HEK293T (cell line): Measurements from ENCODE around the gene MDFIC2.

Source experiments
- BHLHE40 ChIP-seq: fragments of 450-650 bp; IDR thresholded peaks from 2 replicates; pipeline ENCODE4 v1.6.1; 2016; ENCODE audit warnings: mild to moderate bottlenecking, moderate library complexity, borderline replicate concordance
- CTBP1 ChIP-seq: fragments of 450-650 bp; IDR thresholded peaks from 2 replicates; pipeline ENCODE4 v1.6.1; 2016; ENCODE audit warnings: borderline replicate concordance
- ELF4 ChIP-seq: fragments of 450-650 bp; IDR thresholded peaks from 2 replicates; pipeline ENCODE4 v1.6.1; 2017; ENCODE audit warnings: antibody characterized with exemption
- FOXA1 ChIP-seq: fragments of 450-650 bp; IDR thresholded peaks from 2 replicates; pipeline ENCODE4 v1.6.1; 2016; ENCODE audit warnings: mild to moderate bottlenecking
- FOXK2 ChIP-seq: fragments of 450-650 bp; IDR thresholded peaks from 2 replicates; pipeline ENCODE4 v1.6.1; 2016; ENCODE audit warnings: mild to moderate bottlenecking
- FOXM1 ChIP-seq: fragments of 450-650 bp; IDR thresholded peaks from 2 replicates; pipeline ENCODE4 v1.6.1; 2017; ENCODE audit warnings: mild to moderate bottlenecking, borderline replicate concordance
- LEF1 ChIP-seq: fragments of 450-650 bp; IDR thresholded peaks from 2 replicates; pipeline ENCODE4 v1.6.1; 2017; ENCODE audit warnings: mild to moderate bottlenecking, borderline replicate concordance
- NFRKB ChIP-seq: fragments of 450-650 bp; IDR thresholded peaks from 2 replicates; pipeline ENCODE4 v1.6.1; 2016; ENCODE audit warnings: mild to moderate bottlenecking, moderate library complexity
- SP1 ChIP-seq: fragments of 450-650 bp; IDR thresholded peaks from 2 replicates; pipeline ENCODE4 v1.6.1; 2017
- SUZ12 ChIP-seq: fragments of 450-650 bp; IDR thresholded peaks from 2 replicates; pipeline ENCODE4 v1.6.1; 2016; ENCODE audit warnings: mild to moderate bottlenecking
- TARDBP ChIP-seq: fragments of 450-650 bp; IDR thresholded peaks from 2 replicates; pipeline ENCODE4 v1.6.1; 2016
- ZNF384 ChIP-seq: fragments of 450-650 bp; IDR thresholded peaks from 2 replicates; pipeline ENCODE4 v1.6.1; 2016
- TF ChIP-seq, protein P1 (sequence below): fragments of 450-650 bp; IDR thresholded peaks from 2 replicates; pipeline ENCODE4 v1.6.1; 2016

DNA sequence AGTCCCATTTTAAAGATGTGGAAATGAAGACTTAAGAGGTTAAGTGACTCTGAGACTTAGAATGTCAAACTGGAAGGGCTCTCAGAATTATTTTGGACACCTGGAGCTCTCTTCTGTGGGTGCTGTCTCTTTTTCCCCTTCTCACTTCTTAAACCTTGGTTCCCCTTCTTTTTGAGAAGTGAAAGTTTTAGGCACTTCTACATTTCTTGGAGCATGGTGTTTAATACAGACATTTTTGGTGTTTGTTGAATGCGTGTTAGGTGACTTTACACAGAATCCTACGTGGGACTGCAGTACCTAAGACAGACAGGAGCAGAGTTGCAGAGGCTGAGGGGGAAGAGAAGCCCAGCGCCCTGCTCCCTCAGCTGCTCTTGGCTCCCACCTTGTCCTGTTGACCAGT lies 133.3 kb downstream of the MDFIC2 start:
- TF ChIP-seq FOXK2 (no peak), BHLHE40 (no peak), ZNF384 (no peak), TARDBP (no peak), SP1 (no peak), ELF4 (no peak), LEF1 (no peak), FOXA1 (no peak), CTBP1 (no peak), NFRKB (no peak), FOXM1 (no peak), SUZ12 (no peak)
- TF ChIP-seq, protein P1, sequence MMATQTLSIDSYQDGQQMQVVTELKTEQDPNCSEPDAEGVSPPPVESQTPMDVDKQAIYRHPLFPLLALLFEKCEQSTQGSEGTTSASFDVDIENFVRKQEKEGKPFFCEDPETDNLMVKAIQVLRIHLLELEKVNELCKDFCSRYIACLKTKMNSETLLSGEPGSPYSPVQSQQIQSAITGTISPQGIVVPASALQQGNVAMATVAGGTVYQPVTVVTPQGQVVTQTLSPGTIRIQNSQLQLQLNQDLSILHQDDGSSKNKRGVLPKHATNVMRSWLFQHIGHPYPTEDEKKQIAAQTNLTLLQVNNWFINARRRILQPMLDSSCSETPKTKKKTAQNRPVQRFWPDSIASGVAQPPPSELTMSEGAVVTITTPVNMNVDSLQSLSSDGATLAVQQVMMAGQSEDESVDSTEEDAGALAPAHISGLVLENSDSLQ = no peak
